ENCODE measurements around the gene ADCY9.

The ADCY9 gene

DNA sequence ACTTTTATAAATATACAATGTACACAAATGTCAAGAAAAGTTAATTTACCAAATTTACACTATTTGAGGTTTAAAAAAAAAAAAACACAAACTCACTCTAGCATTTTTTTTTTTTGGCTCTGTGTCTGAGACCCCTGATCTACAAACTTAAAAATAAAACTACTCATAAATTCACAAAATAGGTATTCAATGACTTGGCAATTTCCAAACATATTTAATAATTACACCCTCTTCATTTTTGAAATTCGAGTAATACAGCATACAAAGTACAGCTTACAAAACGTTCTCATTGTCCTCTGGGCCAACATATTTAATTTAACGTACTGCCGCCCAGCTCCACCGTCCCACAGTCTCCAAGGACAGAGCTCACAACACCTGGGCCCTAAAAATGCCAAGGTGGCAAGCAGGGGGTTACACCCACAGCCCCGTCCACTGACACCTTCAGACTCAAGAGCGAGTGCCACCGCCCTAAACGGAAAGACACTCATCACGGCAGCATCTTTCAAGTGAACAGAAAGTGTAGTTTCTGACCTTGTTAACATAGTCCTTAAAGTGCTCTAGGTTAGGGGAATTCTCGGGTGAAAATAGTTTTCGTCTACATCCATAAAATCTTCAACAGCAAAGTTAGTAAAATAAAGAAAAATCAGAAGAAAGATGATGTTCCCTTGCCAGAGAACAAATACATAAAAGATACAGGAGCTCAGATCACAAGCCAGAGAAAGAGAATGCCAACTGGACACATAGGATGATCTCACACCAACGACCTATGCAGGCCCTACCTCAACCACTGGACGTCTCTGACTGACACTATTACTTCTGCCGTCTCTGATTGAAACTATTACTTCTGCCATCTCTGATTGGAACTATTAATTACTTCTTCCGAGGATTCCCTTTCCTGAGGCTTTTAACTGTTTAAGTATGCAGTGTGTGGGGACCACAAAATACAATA lies 4.2 kb downstream of the ADCY9 start:
- TF ChIP-seq CTCF (IDR thresholded peaks at IDR 0.05; ENCODE audit: extremely low read depth, missing control alignments) = no peak
- DNase-seq (ENCODE audit: low spot score) = no peak

GRCh38 chr16:4110680-4111079 lies 5.6 kb downstream of the ADCY9 start:
- no peak for TF ChIP-seq CTCF (IDR thresholded peaks at IDR 0.05; ENCODE audit: extremely low read depth, missing control alignments)

GRCh38 chr16:4110065-4110464 lies 6.2 kb downstream of the ADCY9 start:
- no peak for DNase-seq (ENCODE audit: low spot score)
- no peak for TF ChIP-seq CTCF (IDR thresholded peaks at IDR 0.05; ENCODE audit: extremely low read depth, missing control alignments)

More at GRCh38 chr16:4110680-4111079, 5.6 kb downstream of the ADCY9 start:
- DNase-seq (ENCODE audit: low spot score) = no peak

DNA sequence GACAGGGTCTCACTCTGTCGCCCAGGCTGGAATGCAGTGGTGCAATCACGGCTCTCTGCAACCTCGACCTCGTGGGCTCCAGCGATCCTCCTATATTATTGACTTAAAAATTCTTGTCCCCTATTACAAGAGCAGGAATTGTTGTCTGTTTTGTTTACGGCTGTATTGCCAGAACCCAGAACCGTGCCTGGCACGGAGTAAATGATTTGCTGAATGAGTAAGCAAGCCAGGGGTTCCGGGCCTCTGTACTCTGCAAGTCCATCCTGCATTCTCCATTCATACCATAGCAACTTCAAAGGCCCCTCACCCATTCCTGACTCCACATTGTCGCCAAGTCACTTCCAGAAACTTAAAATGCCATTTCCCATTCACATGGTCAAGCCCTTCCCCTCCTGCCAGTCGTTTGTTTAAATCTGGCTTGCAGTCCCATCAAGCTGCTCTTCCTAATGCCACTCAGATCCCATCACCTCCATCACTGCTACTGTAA lies 6.9 kb downstream of the ADCY9 start:
- no peak for DNase-seq (ENCODE audit: low spot score)
- TF ChIP-seq CTCF (IDR thresholded peaks at IDR 0.05; ENCODE audit: extremely low read depth, missing control alignments) = no peak

- no peak for DNase-seq (ENCODE audit: low spot score)
- TF ChIP-seq CTCF (IDR thresholded peaks at IDR 0.05; ENCODE audit: extremely low read depth, missing control alignments) = no peak
Observed at GRCh38 chr16:4106516-4106915, 9.7 kb downstream of the ADCY9 start.

- TF ChIP-seq CTCF (IDR thresholded peaks at IDR 0.05; ENCODE audit: extremely low read depth, missing control alignments) = no peak
- DNase-seq (ENCODE audit: low spot score) = no peak
Observed at GRCh38 chr16:4105848-4106247, 10.4 kb downstream of the ADCY9 start.

DNA sequence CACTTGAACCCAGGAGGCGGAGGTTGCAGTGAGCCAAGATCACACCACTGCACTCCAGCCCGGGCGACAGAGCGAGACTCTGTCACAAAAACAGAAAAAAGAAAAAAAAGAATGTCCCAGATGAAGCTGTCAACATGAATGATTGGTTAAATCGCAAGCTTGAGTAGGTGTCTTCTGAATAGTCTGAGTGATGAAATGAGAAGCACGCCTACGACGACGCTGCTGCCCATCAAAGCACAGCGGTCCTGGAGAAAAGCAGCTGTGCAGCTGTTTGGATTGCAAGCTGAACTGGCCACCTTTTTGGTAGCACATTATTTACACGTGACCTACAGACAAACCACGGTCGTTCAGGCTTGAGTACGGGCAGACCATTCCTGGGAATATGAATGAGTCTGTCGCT lies 12.5 kb downstream of the ADCY9 start:
- TF ChIP-seq CTCF (IDR thresholded peaks at IDR 0.05; ENCODE audit: extremely low read depth, missing control alignments) = no peak

More for the DNA sequence above, 12.5 kb downstream of the ADCY9 start:
- no peak for DNase-seq (ENCODE audit: low spot score)
